PC-3 (cell line): ENCODE measurements around the gene NKX1-1.

Experiments used
- CTCF ChIP-seq: fragments of 300-600 bp; sonication (generic); conservative IDR thresholded peaks from 2 replicates; pipeline ENCODE4 v1.5.1; 2017; ENCODE audit warnings: antibody characterized with exemption, low read depth, mild to moderate bottlenecking, low read length
- EZH2 ChIP-seq: fragments of 300-600 bp; sonication (generic); IDR thresholded peaks from one replicate; pipeline ENCODE4 v1.6.1; 2017; ENCODE audit warnings: antibody characterized with exemption, mild to moderate bottlenecking, low read length; ENCODE audit not compliant: unreplicated experiment
- EZH2phosphoT487 ChIP-seq: fragments of 300-600 bp; sonication (generic); IDR thresholded peaks from 2 replicates; pipeline ENCODE4 v1.6.1; 2018; ENCODE audit warnings: mild to moderate bottlenecking, antibody characterized with exemption, low read length, borderline replicate concordance

GRCh38 chr4:1398681-1399507 lies 7.3 kb downstream of the NKX1-1 start:
- TF ChIP-seq CTCF: no peak
- TF ChIP-seq EZH2: no peak
- TF ChIP-seq EZH2phosphoT487: no peak
